AG09309 (cell line): ENCODE measurements around the gene CEACAM6.
"Not testable (repeated sequence)": the region's sequence is repeated elsewhere in the genome, so short reads cannot be mapped to it uniquely, and the experiment has no call there.

Source experiments
- DNase-seq: peaks from one replicate; pipeline ENCODE4 v3.0.0-alpha.2; 2010; ENCODE audit warnings: low read depth
- H3K4me3 ChIP-seq: 2 replicates; pipeline ENCODE4 v1.5.1; 2011; ENCODE audit warnings: mild to moderate bottlenecking, low read depth, low read length, moderate library complexity; ENCODE audit not compliant: control insufficient read depth
- CTCF ChIP-seq: IDR thresholded peaks from 2 replicates; pipeline ENCODE4 v1.5.1; 2011; ENCODE audit warnings: mild to moderate bottlenecking, low read depth, low read length, inconsistent platforms; ENCODE audit not compliant: insufficient read depth, control insufficient read depth; ENCODE audit errors: missing control alignments

CEACAM6 gene

GRCh38 chr19:41784312-41784711, 29.0 kb downstream of the CEACAM6 start:
- no peak for DNase-seq
- H3K4me3 ChIP-seq: no peak overlapping the region
- TF ChIP-seq CTCF: no peak

GRCh38 chr19:41784743-41785142, 29.4 kb downstream of the CEACAM6 start:
- TF ChIP-seq CTCF: no peak
- DNase-seq: no peak
- no peak overlapping the region for H3K4me3 ChIP-seq

GRCh38 chr19:41785653-41786052, 30.3 kb downstream of the CEACAM6 start:
- H3K4me3 ChIP-seq: no peak overlapping the region
- TF ChIP-seq CTCF: peak; percentile 81
- peak; percentile 14 for DNase-seq

- H3K4me3 ChIP-seq: no peak overlapping the region
- no peak for DNase-seq
- TF ChIP-seq CTCF: no peak
Measured at GRCh38 chr19:41787055-41787454, 31.7 kb downstream of the CEACAM6 start.

GRCh38 chr19:41788518-41788917, 33.2 kb downstream of the CEACAM6 start:
- not testable (repeated sequence) for H3K4me3 ChIP-seq, DNase-seq

- H3K4me3 ChIP-seq, DNase-seq: not testable (repeated sequence)
Measured at GRCh38 chr19:41789053-41789452, 33.7 kb downstream of the CEACAM6 start.

GRCh38 chr19:41792513-41793413, 37.4 kb downstream of the CEACAM6 start:
- DNase-seq: peak; percentile 13
- no peak overlapping the region for H3K4me3 ChIP-seq
- peak; percentile 63 for TF ChIP-seq CTCF

- DNase-seq: no peak
- TF ChIP-seq CTCF: no peak
- no peak overlapping the region for H3K4me3 ChIP-seq
Measured at GRCh38 chr19:41793414-41793727, 38.0 kb downstream of the CEACAM6 start.
